Iris pigment epithelial cell (primary cell): ENCODE results near the gene EML4.

Experiments used
- DNase-seq: peaks from one replicate; pipeline ENCODE4 v3.0.0-alpha.2; 2011; ENCODE audit warnings: low read depth

Gene EML4

GRCh38 chr2:42254186-42254895 is 85.2 kb downstream of the EML4 start:
- peak; percentile 31 for DNase-seq

DNA sequence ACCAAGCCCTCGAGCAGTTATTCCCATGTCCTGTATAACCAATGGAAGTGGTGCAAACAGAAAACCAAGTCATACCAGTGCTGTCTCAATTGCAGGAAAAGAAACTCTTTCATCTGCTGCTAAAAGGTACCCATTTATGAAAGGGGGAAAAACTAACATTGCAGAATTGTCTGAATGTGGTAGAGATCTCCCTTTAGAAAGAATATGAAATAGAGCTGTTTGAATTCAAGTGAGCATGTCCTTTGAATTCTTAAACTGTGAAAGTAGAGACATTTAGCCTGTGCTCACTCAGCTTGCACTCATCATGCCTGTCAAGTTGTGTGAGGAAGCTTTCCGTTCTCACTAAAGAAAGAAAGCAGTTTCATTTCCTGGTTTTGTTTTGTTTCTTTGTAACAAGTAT is 87.4 kb downstream of the EML4 start:
- no peak for DNase-seq

- DNase-seq = no peak
These were observed 92.5 kb downstream of the EML4 start for GRCh38 chr2:42261518-42262195.

GRCh38 chr2:42266236-42266635 is 97.1 kb downstream of the EML4 start:
- no peak for DNase-seq

GRCh38 chr2:42267530-42267929 is 98.4 kb downstream of the EML4 start:
- DNase-seq = no peak

DNA sequence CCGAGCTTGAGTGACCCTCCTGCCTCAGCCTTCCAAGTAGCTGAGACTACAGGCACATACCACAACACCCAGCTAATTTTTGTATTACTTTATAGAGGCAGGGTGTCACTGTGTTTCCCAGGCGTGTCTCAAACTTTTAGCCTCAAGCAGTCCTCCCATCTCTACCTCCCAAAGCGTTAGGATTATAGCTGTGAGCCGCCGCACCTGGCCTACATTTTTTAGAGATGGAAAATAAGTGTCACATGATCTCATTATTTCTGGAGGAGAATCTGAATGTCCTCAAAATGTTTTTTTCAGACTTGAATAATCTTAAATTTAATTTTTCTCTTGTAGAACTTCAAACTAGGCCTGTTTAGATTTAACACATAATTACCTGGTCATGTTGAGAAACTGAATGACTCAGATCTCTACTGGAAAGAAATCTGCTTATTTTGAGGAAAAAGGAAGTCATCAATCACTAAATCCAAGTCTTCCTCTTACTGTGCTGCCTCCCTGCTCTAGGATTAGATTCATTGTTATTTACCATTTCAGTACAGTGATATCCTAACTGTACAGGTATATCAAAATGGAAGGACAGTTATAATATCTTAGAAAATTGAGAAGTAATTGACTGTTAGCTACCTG is 99.5 kb downstream of the EML4 start:
- DNase-seq = peak; percentile 29

DNA sequence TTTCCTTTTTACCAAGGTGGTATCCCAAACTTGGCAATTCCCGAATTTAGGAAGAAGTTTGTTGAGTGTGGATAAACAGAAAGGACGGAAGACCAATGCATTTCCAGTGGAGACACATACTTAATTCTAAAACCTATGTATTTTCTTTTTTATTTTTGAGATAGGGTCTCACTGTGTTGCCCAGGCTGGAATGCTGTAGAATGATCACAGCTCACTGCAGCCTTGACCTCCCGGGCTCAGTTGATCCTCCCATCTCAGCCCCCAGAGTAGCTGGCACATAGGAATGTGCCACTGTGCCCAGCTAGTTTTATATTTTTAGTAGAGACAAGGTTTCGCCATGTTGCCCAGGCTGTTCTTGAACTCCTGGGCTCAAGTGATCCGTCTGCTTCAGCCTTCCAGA is 101.6 kb downstream of the EML4 start:
- DNase-seq = no peak

DNA sequence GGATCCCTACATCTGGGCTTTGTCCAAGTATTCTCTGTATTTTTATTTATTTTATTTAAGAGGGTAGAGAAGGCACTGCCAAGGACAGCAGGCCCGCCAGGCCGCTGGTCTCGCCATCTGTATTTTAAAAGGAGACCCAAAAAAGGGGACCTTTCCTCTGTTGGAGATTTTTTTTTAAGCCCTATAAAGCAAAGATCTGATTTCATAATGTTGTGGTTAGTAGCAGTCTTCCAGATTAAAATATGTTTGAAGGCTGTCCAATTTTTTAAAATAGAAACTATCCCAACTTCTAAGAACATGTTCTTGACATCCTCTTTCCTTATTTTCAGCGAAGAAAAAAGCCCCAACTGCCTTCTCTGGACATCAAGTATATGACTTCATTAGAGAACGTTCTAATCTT is 102.1 kb downstream of the EML4 start:
- DNase-seq = peak; percentile 22

DNA sequence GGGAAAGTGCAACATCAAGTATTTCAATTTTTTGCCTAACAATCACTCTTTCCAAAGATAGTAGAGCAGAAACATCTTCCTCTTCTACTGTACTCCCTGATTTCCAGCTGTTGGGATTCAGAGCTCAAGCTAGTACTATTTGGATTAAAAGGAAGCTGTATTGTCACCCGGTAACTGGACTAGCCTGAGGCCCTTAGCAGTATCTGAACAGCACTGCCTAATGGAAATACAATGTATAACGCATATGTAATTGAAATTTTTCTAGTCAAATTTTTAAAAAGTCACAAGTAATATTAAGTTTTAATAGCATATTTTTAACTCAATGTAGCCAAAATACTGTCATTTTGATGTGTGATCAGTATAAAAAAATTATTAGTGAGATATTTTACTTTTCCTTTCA is 105.7 kb downstream of the EML4 start:
- no peak for DNase-seq

DNA sequence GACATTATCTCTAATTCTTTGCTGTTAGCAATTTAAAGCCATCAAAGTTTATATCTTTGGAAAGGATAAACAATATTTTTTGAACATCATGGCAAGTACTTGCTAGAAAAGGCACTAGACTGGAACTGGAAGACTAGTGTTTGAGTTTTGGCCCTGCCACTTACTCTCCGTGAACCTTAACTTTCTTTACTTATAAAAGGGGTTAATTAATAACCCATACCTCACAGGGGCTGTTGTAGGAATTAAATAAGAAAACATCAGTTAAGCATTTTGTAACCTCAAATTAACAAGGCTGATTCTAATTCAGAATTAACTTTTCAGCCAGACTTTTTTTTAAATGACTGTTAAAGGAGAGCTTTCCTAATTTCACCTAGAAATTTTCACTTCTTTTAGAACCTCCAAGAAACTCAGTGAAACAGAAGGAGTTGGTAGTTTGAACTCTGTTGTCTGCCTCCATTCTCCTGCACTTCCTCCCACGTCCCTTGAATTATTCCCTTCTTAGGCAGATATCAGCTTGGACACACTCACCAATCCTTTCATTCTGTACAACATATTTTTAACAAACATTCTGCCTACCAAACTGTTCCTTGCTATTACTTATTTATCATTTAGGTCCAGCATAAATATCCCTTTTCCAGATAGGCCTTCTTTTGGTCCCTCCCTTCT is 112.4 kb downstream of the EML4 start:
- DNase-seq = no peak

DNA sequence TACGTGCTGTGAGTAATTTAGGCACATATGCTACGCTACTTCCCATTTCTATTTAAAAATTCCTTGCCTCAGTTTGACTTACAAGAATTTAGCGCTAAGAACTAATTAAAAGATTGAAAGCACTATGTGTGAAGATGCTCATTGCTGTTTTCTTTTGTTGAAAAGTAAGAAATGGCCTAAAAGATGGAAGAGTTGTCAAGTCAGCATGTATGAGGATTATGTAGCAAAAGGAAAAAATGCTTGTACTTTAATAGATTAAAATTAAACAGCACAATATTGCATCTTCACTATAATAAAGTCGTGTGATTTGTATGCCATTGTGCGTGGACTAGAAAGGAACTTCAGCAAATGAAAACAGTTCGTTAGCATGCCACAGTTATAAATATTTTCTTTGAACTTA is 114.9 kb downstream of the EML4 start:
- DNase-seq = no peak

DNA sequence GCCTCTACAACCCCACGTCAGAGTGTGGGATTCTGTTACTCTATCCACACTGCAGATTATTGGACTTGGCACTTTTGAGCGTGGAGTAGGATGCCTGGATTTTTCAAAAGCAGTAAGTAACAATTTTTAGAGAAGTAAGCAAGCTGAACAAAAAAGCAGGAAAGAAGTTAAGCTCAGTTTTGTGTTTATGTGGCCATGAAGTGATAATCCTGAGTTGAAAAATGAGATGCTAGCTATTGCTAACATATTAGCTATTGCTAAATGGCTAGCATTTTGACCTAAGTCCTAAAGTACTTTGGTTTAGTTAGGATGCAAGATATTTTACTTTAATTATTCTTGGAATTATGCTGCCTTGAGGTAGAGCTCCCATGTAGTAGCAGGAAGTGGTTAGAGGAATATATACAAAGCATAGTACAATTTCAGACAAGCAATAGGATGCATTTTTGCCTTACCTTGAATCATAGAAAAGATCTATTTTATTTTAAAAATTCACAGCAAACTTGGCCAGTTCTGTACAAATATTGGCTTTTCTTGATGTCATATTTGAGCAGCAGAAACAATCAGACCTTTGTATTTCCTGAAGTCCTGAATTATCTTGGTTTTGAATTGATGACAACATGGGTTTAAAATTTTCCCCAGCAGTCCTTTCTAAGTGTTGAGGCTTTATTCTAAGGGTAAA is 117.3 kb downstream of the EML4 start:
- DNase-seq = peak; percentile 3

- no peak for DNase-seq
These were observed 119.7 kb downstream of the EML4 start for GRCh38 chr2:42288811-42289210.

DNA sequence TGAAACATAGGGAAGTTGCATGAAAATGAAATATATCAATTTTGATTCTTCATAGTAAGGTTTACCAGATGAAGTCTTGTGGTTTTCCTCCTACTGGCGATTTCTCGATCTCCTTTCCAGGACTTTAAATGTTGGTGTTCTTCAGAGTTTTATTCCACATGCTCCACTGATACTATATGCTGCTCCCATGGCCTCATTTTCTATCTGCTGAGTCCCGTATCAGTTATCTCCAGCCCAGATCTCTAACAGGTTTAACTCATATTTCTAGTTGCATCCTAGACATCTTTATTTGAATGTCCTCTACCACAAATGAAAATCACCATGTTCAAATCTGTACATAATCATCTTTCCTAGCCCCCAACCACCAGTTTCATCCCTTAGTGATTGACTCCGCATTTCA is 120.1 kb downstream of the EML4 start:
- DNase-seq = no peak

DNA sequence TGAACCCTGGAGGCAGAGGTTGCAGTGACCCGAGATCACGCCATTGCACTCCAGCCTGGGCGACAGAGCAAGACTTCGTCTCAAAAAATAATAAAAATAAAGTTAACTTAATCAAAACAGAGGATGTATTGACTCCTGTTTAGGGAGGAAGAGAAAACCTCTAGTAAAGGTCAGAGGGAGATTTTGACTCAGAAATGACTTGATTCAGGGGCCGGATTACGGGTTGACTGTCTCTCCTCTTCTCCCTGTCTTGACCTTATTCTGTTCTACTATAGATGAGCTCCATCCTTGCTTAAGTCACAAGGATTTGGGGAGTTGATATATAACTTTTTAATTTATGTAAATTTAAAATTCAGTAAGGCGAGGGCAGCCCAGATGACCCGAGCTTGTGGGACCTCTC is 120.9 kb downstream of the EML4 start:
- no peak for DNase-seq

DNA sequence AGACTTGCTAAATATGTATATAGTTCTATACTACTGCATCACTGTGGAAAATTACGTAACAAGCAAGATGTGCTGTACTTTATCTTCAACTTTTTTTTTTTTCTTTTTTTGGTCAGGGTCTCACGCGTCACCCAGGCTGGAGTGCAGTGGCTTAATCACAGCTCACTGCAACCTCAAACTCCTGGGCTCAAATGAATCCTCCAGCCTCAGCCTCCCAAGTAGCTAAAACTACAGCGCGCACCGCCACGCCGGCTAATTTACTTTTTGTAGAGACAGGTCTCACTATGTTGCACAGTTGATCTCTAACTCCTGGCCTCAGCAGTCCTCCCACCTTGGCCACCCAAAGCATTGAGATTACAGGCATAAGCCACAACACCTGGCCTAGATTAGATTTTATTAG is 123.9 kb downstream of the EML4 start:
- no peak for DNase-seq

- no peak for DNase-seq
These were observed 127.1 kb downstream of the EML4 start for GRCh38 chr2:42296226-42296625.

DNA sequence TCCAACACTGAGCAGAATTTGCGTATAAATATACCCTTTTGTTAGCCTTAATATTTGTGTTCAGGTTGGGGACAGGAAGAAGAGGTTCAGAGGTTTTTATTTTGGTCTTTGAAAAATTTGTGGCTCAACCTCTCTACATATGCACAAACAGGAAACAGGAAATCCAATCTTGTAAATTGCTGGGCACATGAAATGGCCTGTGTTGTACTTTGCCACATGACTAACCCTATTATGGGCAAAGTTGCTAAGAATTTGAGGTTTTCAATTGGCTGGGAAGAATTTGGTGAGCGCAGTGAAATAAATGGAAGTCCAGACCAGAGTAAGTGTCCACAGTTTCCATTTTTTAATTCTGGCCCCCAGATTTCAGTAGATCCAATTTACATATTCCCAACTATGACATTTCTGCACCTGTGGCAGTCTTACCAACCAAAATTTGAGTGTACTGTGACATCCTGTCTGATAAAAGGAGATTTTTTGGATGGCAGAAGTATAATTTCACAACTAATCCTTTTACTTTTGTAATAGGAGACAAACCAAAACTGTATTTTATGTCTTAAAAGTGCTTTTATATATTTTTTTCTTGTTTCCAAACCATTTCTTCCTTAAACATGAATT is 128.3 kb downstream of the EML4 start:
- no peak for DNase-seq

DNA sequence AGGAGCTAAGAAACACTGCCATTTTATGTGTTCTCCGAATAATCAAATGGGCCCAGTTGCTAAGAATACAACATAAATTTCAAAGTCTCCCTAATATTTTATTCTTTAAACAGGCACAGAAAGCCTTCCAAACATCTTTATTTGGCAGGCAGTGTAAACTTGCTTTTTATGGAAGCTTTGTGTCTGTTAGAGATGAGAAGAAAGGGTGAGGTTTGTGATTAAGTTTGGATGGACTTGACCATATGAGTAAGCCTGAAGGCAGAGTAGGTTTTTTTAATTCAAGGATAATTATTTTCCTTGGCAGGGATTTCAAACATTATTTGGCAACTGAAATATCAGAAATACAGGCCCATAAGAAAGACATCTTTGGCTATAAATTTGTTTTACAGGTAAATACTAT is 129.0 kb downstream of the EML4 start:
- DNase-seq = peak; percentile 19

- DNase-seq = no peak
These were observed 130.0 kb downstream of the EML4 start for GRCh38 chr2:42298996-42299754.

- no peak for DNase-seq
These were observed 131.4 kb downstream of the EML4 start for GRCh38 chr2:42300527-42300926.
